CD4-positive, alpha-beta T cell treated with Interleukin-6 for 4 hours (primary cell): ENCODE results near the gene PLEKHF1.

ENCODE experiments used
- DNase-seq: peaks from one replicate; pipeline ENCODE4 v3.0.0-alpha.2; 2020; ENCODE audit warnings: mixed read lengths

PLEKHF1 gene

GRCh38 chr19:29679598-29680210, 14.4 kb downstream of the PLEKHF1 start:
- DNase-seq = no peak

- DNase-seq = peak; percentile 87
Measured at GRCh38 chr19:29680447-29680846, 15.2 kb downstream of the PLEKHF1 start.

GRCh38 chr19:29680937-29681336, 15.7 kb downstream of the PLEKHF1 start:
- no peak for DNase-seq

- no peak for DNase-seq
Measured at GRCh38 chr19:29681422-29682235, 16.4 kb downstream of the PLEKHF1 start.

- DNase-seq = no peak
Measured at GRCh38 chr19:29682236-29682895, 17.1 kb downstream of the PLEKHF1 start.

- DNase-seq = no peak
Measured at GRCh38 chr19:29683009-29683408, 17.7 kb downstream of the PLEKHF1 start.

GRCh38 chr19:29685326-29685725, 20.1 kb downstream of the PLEKHF1 start:
- DNase-seq = no peak

- no peak for DNase-seq
Measured at GRCh38 chr19:29686285-29686805, 21.1 kb downstream of the PLEKHF1 start.

- no peak for DNase-seq
Measured at GRCh38 chr19:29687244-29687896, 22.1 kb downstream of the PLEKHF1 start.

- no peak for DNase-seq
Measured at GRCh38 chr19:29687897-29688728, 22.9 kb downstream of the PLEKHF1 start.

- DNase-seq = peak; percentile 68
Measured at GRCh38 chr19:29690842-29691241, 25.6 kb downstream of the PLEKHF1 start.

GRCh38 chr19:29694161-29694560, 28.9 kb downstream of the PLEKHF1 start:
- DNase-seq = no peak

GRCh38 chr19:29694669-29695627, 29.7 kb downstream of the PLEKHF1 start:
- peak; percentile 90 for DNase-seq

- DNase-seq = no peak
Measured at GRCh38 chr19:29695765-29696564, 30.7 kb downstream of the PLEKHF1 start.

- no peak for DNase-seq
Measured at GRCh38 chr19:29696565-29696846, 31.2 kb downstream of the PLEKHF1 start.

GRCh38 chr19:29697523-29698261, 32.4 kb downstream of the PLEKHF1 start:
- DNase-seq = no peak

- DNase-seq = no peak
Measured at GRCh38 chr19:29699861-29700260, 34.6 kb downstream of the PLEKHF1 start.

- DNase-seq = no peak
Measured at GRCh38 chr19:29700498-29700897, 35.2 kb downstream of the PLEKHF1 start.

GRCh38 chr19:29702161-29702962, 37.1 kb downstream of the PLEKHF1 start:
- DNase-seq = no peak
